Skeletal muscle tissue (tissue), 4 donors: ENCODE data around the gene UNC13A. TPM values are rescaled to one million over a fixed set of nuclear protein-coding genes. Genes with fewer than 3 reads are reported as not detected.

Source experiments
- H3K27ac ChIP-seq: one replicate; pipeline ENCODE4 v1.7.0; 2013; ENCODE audit warnings: mild to moderate bottlenecking, low read depth, low read length, inconsistent platforms
- H3K27me3 ChIP-seq, 3 donors: one replicate each; pipeline ENCODE4 v1.7.0; 2013; ENCODE audit warnings: low read length in 3 of 3; ENCODE audit not compliant: control insufficient read depth in 3 of 3, insufficient read depth in 3 of 3
- H3K36me3 ChIP-seq, 3 donors: one replicate each; pipeline ENCODE4 v1.7.0; 2013; ENCODE audit warnings: low read length in 3 of 3; ENCODE audit not compliant: control insufficient read depth in 3 of 3, insufficient read depth in 3 of 3
- H3K4me1 ChIP-seq, 3 donors: one replicate each; pipeline ENCODE4 v1.7.0; 2013; ENCODE audit warnings: low read length in 3 of 3, mild to moderate bottlenecking in 3 of 3; ENCODE audit not compliant: control insufficient read depth in 3 of 3, insufficient read depth in 3 of 3
- H3K4me3 ChIP-seq, 3 donors: one replicate each; pipeline ENCODE4 v1.7.0; 2013; ENCODE audit warnings: low read length in 3 of 3
- H3K9ac ChIP-seq, 3 donors: one replicate each; pipeline ENCODE4 v1.7.0; 2013; ENCODE audit warnings: low read length in 3 of 3, mild to moderate bottlenecking in 3 of 3, moderate library complexity in 2 of 3, low read depth in 1 of 3
- H3K9me3 ChIP-seq, 3 donors: one replicate each; pipeline ENCODE4 v1.7.0; 2013; ENCODE audit warnings: low read length in 3 of 3; ENCODE audit not compliant: control insufficient read depth in 3 of 3
- total RNA-seq: library from RNA; depleted of rRNA; stranded (reverse); fragments of >200 nt; gene quantifications from one replicate; pipeline ENCODE4 v1.2.3, GENCODE V29; 2014
- donor health status: Osteomylitis.

Gene UNC13A
- total RNA-seq, 1 donor from 2014 or later: not detected

DNA sequence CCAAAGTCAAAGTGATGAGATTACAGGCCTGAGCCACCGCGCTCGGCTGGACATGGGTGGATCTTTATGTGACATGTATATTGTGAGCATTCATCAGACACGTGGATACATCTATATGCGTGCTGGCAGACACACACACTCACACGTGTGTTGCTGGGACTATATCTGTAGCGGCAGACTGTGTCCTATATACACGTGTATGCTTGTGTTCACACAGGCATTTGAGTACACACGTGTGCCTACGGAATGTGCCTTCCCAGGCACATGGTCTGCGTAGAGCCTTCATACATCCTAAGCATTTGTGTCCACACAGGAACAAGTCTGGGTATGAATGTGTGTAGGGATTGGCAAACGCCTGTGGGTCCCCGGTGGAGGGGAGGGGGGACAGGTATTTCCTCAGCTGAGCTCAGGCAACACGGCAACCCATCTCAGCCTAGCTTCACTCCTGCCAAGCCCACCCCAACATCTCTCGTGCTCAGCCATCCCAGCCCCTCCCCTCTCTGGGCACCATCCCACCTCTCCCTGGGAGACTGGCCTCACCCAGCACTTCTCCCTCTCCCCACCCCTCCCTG lies 2.6 kb downstream of the UNC13A start:
- Histone ChIP-seq H3K4me1 (peaks cover 0 to 7% (median 3%) of the 10 kb centered on the region in 3 donors), H3K27me3 (peaks cover 46 to 49% (median 48%) of the 10 kb centered on the region in 3 donors), H3K36me3 (no peaks in the 10 kb centered on the region), H3K27ac (no peak overlapping the region), H3K9me3 (no peaks in the 10 kb centered on the region), H3K9ac (no peak overlapping the region), H3K4me3 (no peak overlapping the region)

DNA sequence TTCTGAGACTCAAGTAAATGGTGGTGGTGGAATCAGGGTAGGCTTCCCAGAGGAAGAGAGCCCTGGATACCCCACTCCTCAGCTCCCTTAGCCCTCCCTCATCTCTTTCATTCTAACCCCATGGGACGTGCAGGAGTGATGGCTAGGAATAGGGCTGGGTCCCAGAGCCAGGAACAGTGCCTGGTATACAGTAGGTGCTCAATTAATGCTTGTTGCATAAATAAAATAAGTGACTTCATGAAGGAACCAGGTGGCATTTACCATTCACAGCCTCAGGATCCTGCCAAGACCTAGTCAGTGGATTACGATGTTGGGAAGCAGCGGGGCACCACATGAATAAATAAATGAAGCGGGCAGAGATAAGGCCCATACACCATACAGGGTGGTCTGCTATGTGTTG lies 3.9 kb downstream of the UNC13A start:
- no peaks in the 10 kb centered on the region for H3K9me3 ChIP-seq
- no peak overlapping the region for H3K4me3 ChIP-seq
- H3K27ac ChIP-seq: no peak overlapping the region
- H3K36me3 ChIP-seq: no peaks in the 10 kb centered on the region
- H3K9ac ChIP-seq: no peak overlapping the region
- H3K27me3 ChIP-seq: peaks cover 48 to 51% (median 49%) of the 10 kb centered on the region in 3 donors
- H3K4me1 ChIP-seq: peaks cover 6 to 16% (median 11%) of the 10 kb centered on the region in 3 donors

DNA sequence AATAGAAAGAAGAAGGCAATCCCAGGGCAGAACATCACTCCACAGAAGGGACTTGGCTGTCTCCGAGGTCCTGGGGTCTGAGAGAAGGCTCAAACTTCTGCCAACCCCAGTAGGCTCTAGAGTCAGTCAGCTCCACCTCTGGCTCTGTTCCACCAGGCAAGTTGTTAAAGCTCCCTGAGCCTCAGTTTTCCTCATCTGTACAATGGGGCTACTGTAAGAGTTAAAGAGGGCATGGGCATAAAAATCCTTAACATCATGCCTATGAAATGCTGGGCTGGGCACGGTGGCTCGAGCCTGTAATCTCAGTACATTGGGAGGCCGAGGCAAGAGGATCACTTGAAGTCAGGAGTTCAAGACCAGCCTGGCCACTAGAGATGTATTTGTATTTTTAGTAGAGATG lies 5.1 kb downstream of the UNC13A start:
- Histone ChIP-seq H3K4me1 (peaks cover 6 to 16% (median 11%) of the 10 kb centered on the region in 3 donors), H3K9me3 (no peaks in the 10 kb centered on the region), H3K27me3 (peaks cover 40 to 43% (median 42%) of the 10 kb centered on the region in 3 donors)

DNA sequence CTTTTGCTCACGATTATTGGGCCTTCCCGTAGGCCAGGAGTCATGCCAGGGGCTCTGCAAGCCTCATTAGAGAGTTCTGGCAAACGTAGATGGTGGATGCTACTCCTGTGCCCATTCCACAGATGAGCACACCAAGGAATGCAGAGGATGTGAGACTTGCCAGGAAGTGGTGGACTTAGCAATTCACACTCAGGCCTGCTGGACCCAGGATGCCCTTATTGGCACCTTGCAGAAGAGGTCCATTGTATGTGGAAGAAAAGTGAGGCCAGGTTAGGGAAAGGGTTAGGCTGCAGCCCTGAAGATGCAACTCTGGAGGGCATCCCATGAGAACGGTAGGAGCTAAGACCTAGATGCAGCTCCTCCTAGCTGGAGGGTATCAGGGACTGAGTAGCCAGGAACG lies 5.9 kb downstream of the UNC13A start:
- Histone ChIP-seq H3K27ac (no peak overlapping the region), H3K4me3 (no peak overlapping the region), H3K27me3 (peaks cover 32 to 36% (median 35%) of the 10 kb centered on the region in 3 donors), H3K9ac (no peak overlapping the region), H3K9me3 (no peaks in the 10 kb centered on the region), H3K4me1 (peaks cover 6 to 16% (median 11%) of the 10 kb centered on the region in 3 donors), H3K36me3 (no peaks in the 10 kb centered on the region)

More for the DNA sequence above, 5.1 kb downstream of the UNC13A start:
- H3K9ac ChIP-seq: no peak overlapping the region
- H3K27ac ChIP-seq: no peak overlapping the region
- no peak overlapping the region for H3K4me3 ChIP-seq
- no peaks in the 10 kb centered on the region for H3K36me3 ChIP-seq

DNA sequence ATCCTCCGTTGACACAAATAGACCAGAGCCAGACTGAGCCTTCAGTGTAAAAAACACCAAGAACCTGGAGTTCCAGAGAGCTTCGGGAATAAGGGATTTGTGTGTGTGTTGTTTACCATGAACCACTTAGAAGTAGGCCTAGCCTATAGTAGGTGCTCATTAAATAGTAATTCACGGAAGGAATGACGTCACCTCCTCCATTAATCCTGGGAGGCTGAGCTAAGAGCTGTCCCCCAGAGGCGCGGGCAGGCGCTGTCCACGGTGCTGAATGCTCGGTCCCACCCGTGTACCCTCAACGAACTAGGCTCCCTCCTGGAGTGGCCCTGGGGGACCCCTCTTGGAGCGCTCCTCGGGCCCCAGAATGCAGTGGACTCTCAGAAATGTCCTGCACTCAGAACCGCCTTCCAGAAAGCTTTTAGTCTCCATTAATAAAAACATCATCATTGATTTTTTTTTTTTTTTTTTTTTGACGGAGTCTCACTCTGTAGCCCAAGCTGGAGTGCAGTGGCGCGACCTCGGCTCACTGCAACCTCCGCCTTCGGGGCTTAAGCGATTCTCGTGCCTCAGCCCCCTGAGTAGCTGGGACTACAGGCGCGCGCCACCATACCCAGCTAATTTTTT lies 6.5 kb downstream of the UNC13A start:
- Histone ChIP-seq H3K4me3 (no peak overlapping the region), H3K27me3 (peaks cover 30 to 33% (median 31%) of the 10 kb centered on the region in 3 donors), H3K4me1 (peaks cover 6 to 13% (median 11%) of the 10 kb centered on the region in 3 donors), H3K27ac (no peak overlapping the region), H3K9me3 (no peaks in the 10 kb centered on the region), H3K36me3 (no peaks in the 10 kb centered on the region), H3K9ac (no peak overlapping the region)

DNA sequence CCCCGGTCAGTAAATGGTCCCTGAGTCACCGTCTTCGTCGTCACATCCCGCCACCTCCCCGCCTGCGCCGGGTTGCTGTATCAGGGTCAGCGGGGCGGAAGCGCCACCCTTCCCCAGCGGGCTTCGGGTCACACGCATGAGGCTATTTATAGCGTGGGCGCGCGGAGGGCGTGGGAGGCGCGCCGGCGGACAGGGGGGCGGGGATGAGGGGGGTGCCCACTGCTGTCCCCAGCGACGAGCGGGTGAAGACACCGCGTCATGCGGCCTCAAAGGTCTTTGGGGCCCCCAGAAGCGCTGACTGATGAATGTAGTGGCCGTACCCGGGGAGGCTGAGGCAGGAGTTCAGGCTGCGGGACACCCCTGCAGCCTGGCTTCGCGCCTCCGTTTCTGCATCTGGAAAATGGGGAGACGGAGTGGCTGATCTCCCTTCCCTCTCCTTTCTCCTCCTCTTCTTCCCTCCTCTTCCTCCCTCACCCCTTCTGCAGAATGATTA lies 7.9 kb downstream of the UNC13A start:
- H3K36me3 ChIP-seq: no peaks in the 10 kb centered on the region
- peaks cover 25 to 29% (median 26%) of the 10 kb centered on the region in 3 donors for H3K27me3 ChIP-seq
- H3K9me3 ChIP-seq: no peaks in the 10 kb centered on the region
- no peak overlapping the region for H3K27ac ChIP-seq
- H3K4me1 ChIP-seq: peaks cover 6 to 11% (median 8%) of the 10 kb centered on the region in 3 donors
- peak overlapping the region in 2 of 3 donors; percentile 33 to 60 for H3K4me3 ChIP-seq
- H3K9ac ChIP-seq: peak overlapping the region in 1 of 3 donors; percentile 59

DNA sequence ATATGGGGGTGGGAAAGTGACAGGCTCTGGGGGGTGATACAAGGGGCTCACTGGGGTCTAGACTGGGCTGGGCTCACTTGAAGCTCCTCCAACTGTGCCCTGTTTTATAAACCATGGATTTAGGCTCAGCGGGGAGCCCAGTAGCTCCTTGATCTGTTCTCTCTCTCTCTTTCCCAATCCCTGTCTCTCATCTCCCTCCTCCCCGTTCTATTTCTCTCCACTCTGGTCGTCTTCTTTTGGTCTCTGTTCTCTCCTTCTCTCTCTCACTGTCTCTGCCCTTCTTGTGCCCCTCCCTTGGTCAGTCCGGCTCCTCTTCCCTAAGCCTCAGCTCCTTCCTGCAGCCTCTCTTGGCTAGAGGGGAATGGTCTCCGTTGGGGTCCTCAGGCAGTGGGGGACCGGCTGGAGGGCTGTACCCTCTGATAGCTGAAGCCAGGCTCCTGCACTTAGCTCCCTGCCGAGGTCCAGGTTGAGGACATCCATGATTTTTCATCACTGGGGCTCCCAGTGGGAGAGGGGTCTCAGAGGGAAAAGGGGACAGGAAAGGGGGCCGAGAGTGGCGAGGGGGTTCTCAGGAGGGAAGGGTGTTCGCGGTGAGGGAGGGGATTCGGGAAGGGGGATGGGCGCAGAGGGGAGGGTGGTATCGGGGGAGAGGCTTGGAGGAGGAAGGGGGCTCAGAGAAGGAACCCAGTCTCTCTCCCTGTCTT lies 8.5 kb downstream of the UNC13A start:
- Histone ChIP-seq H3K9ac (peak overlapping the region in 2 of 3 donors; percentile 50 to 59), H3K4me3 (peak overlapping the region; percentile 14 to 33 (median 22)), H3K4me1 (peaks cover 6 to 11% (median 8%) of the 10 kb centered on the region in 3 donors), H3K27ac (no peak overlapping the region), H3K36me3 (no peaks in the 10 kb centered on the region), H3K27me3 (peaks cover 21 to 26% (median 24%) of the 10 kb centered on the region in 3 donors), H3K9me3 (no peaks in the 10 kb centered on the region)

DNA sequence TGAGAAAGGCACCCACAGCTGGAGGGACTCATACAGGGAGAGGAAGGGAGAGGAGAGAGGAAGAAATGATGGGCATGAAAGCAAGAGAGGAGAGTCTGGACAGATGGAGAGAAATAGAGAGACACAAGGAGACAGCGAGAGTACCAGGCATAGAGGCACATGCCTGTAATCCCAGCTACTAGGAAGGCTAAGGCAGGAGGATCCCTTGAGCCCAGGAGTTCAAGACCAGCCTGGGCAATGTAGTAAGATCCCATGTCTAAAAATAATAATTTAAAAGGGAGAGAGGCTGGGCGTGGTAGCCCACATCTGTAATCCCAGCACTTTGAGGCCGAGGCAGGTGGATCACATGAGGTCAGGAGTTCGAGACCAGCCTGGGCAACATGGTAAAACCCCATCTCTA lies 9.3 kb downstream of the UNC13A start:
- H3K27ac ChIP-seq: no peak overlapping the region
- H3K27me3 ChIP-seq: peaks cover 15 to 21% (median 18%) of the 10 kb centered on the region in 3 donors
- no peak overlapping the region for H3K4me3 ChIP-seq
- peaks cover 6 to 11% (median 8%) of the 10 kb centered on the region in 3 donors for H3K4me1 ChIP-seq
- no peaks in the 10 kb centered on the region for H3K36me3 ChIP-seq
- no peaks in the 10 kb centered on the region for H3K9me3 ChIP-seq
- no peak overlapping the region for H3K9ac ChIP-seq

DNA sequence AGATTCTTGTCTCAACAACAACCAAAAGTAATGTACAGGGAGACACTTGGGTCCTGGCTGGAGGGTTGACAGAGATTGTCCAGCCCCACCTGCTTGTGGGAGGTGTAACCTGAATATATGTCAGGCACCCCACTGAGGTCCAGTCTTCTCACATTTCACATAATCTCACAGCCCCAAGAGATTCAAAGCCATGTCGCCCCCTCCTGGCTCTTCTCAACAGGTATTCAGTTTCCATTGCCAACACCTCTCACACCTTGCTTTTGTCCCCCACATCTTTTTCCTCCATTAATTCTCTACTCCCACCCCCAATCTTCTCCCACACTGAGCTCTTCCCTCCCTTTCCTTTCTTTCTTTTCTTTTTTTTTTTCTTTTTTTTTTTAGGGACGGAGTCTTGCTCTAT lies 11.2 kb downstream of the UNC13A start:
- Histone ChIP-seq H3K4me1 (peaks cover 6 to 11% (median 8%) of the 10 kb centered on the region in 3 donors), H3K9ac (no peak overlapping the region), H3K36me3 (no peaks in the 10 kb centered on the region), H3K9me3 (no peaks in the 10 kb centered on the region), H3K4me3 (no peak overlapping the region), H3K27me3 (peaks cover 16 to 19% (median 18%) of the 10 kb centered on the region in 3 donors), H3K27ac (no peak overlapping the region)
